Stimulated activated CD8-positive, alpha-beta memory T cell treated with anti-CD3 and anti-CD28 coated beads, Interleukin-4, amount 100 ng/mL, for 1 hour (primary cell): ENCODE data around the gene DTX3.
"Not testable (repeated sequence)": the region's sequence is repeated elsewhere in the genome, so short reads cannot be mapped to it uniquely, and the experiment has no call there.

ENCODE experiments used
- DNase-seq, 2 donors: peaks; one replicate each; pipeline ENCODE4 v3.0.0-alpha.2; 2020; ENCODE audit warnings: low read depth in 2 of 2, low spot score in 1 of 2

Gene DTX3

DNA sequence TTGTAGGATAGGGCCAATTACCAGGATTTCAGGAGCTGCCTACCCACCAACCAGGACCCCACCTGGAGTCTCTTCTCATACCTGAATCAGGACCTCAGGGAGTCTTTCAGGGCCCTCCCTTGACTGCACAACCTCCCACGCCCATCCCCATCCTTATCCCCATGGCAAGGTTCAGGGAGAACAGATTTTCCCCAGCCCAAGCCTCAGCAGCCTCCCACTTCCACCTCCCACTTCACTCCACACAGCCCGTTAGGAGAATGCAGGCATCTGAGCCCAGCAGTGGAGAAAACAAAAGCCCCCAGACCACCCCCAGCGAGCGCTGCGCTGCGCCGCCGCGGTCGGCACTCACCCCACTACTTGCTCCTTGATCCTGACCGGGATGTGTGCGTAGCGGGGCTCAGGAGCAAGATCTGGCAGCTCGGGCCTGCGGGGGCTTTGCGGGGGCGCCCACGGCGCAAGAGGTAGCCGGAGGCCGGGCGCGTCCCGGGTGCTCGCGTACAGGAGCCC lies 27.0 kb downstream of the DTX3 start:
- DNase-seq: no peak

DNA sequence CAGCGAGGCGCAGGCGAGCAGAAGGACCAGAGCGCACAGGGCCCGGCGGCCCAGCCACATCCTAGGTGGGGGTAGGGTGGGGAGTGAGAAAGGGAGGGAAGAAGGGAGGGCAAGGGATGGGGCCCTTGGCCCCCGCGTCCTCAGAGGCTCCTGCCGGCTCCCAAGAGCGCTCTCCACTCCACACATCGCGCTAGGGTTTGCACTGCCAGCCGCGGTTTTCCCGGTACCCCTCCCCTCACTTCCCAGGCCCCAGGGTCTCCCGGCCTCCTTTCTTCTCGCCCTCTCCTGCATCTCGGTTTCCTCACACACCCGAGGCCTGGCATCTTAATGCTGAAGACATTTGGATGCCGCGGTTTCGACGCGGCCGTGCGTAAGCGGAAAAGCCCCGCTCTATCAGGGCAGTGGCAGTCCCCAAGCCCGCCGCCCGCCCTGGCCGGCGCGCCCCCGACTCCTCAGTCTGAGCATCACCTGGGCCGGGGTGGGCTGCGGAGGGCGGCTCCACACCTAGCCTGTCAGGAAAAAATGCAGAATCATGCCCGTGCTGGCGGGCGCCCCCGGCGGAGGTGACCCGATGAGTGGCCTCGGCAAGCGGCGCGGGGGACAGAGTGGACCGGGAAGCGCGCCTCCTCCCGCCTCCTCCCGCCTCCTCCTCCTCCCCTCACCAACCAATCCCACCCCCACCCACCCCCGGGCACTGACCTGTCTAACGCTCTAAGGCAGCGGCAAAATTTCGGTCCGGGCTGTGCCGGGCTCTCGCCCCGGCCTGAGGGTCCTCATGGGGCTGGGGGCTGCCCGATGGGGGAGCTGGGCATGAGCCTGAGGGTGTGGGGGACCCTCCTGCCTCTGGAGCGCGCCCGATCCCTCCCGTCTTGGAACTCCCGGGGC lies 27.7 kb downstream of the DTX3 start:
- DNase-seq: no peak

DNA sequence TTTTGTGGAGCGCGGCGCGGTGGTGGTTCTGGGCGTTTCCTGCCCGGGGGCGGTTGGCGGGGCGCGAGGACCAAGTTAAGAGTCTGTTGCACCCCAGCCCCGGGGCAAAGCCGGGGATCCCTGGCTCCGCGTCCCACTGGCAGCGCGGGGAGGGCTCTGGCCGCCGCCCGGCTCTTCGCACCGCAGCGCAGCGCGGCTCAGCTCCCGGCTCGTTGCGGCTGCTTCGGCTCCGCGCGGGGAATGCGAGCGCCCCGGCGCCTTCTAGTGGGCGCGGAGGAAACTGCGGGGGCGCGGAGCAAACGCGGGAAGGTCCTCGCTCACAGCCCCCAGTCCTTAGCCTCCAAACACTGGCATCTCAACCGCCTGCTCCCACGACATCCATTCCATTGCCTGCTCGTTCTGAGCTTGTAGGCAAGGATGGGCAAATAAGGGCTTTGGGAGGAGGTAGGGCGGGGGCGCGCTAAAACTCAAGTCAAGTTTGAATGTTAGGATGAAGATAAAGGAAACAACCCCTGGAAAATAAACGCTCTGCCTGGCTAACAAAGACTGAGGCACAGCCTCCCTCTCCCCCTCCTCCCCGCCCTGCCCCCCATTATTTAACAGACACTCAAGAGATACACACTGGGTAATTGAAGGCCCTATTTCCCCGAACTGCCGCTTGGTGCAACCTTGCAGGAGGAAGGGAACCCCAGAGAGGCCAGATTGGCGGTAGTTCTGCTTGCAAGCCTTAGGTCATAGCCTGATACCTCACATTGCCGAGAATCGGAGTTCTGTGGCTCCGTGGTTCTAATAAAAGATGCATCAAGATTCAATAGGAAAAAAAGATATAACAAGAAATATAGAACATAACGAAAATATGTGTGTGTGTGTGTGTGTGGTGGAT lies 28.6 kb downstream of the DTX3 start, which contains the start of gene B4GALNT1:
Gene B4GALNT1, minus strand, starts transcription at position 244 of the 883 bp plus-strand sequence. CDS start 1,069 bp downstream, outside the sequence.
- DNase-seq: peak in 1 of 2 donors; percentile 38

DNA sequence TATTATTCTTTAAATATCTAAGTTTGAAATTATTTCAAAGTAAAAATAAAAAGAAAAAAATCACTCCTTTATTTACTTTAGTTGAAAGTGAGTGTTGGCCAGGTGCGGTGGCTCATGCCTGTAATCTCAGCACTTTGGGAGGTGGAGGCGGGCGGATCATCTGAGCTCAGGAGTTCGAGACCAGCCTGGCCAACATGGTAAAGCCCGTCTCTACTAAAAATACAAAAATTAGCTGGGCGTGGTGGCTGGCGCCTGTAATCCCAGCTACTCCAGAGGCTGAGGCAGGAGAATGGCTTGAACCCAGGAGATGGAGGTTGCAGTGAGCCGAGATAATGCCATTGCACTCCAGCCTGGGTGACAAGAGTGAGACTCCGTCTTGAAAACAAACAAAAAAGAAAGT lies 32.1 kb downstream of the DTX3 start:
- not testable (repeated sequence) for DNase-seq

DNA sequence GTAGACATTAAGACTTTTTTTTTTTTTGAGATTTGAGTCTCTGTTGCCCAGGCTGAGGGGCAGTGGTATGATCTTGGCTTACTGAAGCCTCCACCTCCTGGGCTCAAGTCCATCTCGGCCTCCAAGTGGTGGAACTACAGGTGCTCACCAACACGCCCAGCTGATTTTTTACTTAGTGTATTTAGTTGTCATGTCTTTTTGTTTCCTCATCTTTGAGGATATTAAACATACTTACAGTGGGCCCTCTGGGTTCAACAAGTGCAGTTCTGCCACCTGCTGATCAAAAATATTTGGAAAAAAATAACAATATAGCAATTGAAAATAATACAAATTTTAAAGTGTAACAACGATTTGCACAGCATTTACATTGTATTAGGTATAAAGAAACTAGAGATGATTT lies 32.7 kb downstream of the DTX3 start:
- DNase-seq: no peak

DNA sequence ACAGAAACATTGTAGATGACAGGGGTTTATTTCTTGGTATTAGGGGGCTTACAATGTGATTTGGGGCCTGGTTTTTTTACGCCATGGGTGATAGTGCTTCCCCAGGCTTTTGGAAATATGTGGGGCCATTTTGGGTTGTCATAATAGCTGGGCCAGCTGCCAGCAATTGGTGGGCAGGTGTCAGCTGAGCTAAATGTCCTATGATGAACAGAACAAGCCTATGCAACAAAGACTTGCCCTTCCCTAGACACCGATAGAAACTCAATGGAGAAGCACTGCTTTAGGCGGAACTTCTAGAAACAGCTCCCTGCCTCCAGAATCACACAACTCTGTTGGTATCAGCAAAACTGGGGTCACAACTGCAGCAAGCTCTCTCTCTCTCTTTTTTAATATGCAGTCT lies 33.5 kb downstream of the DTX3 start:
- no peak for DNase-seq

DNA sequence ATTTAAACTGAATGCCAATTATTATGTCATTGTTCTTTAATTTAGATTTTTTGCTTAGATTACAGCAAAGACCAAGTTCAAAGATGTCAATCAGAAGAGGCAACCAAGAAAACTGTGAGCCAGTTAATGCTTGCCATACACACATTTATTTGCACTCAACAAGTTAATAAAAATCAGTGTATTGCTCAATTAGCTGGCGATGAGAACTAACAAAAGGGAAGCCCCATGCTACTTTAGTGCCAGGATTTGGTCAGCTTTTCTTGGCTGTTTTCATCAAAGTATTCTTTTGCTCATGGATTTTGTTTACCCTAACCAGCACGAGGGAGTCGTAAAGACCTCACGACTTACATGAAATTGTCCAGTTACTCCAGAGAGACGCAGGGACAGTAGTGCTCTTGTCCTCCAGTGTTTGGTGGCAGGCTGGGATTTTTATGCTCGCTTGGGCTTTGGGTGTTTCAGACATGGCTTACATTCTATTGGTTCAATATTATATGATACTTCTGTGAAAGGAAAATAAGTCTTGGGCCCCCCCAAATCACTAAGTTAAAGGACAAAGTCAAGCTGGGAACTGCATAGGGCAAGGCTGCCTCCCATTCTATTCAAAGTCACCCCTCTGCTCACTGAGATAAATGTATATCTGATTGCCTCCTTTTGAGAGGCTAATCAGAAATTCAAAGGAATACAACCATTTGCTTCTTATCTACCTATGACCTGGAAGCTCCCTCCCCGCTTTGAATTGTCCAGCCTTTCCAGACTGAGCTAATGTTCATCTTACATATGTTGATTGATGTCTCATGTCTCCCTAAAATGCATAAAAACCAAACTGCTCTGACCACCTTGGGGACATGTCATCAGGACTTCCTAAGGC lies 35.8 kb downstream of the DTX3 start:
- no peak for DNase-seq

DNA sequence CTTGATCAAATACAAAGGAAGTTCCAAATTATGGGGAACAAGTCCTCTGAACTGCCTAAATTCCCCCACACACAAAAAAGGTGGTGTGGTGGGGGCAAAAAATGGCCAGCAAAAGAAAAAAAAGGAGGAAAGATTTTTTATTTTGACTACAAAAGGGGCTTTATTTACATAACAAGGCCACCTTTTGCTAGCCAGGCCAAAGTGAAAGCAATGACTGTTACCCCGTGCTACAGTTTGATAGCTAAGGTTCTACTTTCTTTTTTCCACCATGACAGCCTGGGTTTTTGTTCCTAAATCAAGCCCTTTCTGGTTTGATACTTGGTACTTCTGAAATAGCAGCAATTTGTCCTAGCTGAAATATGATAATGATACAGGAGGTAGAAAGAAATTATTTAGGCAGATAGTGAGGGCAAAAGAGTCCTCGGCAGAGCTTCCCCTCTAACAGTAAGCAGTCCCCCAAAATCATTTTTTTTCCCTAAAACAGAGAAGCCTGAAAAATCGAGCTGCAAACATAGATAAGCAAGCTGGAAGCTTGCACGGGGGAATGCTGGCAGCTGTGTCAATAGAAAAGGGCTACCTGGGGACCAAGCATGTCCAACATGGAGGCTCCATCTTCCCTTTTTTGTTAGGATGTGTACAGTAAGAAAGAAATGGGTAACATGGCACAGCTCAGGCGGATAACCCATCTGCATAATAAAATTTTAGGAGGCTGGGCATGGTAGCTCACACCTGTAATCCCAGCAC lies 37.2 kb downstream of the DTX3 start:
- no peak for DNase-seq

DNA sequence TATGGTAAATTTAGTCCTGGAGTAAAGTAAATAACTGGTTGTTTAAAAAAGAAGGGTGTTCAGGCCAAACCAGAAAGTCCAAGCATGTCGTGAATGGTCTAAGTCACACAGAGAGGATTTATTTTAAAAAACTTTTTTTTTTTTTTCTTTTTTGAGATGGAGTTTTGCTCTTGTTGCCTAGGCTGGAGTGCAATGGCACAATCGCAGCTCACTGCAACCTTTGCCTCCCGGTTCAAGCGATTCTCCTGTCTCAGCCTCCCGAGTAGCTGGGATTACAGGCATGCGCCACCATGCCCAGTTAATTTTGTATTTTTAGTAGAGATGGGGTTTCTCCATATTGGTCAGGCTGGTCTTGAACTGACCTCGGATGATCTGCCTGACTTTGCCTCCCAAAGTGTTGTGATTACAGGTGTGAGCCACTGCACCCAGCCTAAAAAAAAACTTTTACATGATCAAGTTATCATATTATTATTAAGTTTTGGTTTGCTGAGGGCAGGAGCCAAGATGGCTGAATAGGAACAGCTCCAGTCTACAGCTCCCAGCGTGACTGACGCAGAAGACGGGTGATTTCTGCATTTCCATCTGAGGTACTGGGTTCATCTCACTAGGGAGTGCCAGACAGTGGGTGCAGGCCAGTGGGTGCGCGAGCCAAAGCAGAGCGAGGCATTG lies 41.5 kb downstream of the DTX3 start:
- DNase-seq: not testable (repeated sequence)

DNA sequence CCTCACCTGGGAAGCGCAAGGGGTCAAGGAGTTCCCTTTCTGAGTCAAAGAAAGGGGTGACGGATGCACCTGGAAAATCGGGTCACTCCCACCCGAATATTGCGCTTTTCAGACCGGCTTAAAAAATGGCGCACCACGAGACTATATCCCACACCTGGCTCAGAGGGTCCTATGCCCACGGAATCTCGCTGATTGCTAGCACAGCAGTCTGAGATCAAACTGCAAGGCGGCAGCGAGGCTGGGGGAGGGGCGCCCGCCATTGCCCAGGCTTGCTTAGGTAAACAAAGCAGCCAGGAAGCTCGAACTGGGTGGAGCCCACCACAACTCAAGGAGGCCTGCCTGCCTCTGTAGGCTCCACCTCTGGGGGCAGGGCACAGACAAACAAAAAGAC lies 42.0 kb downstream of the DTX3 start:
- DNase-seq: not testable (repeated sequence)

DNA sequence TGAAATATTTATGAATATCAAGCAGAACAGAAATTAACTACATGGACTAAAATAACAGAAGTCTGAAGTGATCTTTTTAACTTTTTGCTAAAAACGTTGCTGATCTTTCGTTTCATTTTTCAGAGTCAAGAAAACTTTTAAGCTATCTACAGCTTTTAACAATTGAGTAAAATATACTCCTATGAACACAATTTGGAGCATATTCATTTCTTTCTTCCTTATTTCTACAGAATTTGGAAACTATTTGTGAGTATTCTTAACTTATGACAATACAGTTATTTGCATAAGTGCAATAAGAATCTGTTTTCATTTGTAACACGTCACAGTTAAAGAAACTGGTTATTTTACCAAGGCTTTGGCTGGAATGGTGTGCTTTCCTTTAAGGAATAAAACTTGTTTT lies 49.4 kb downstream of the DTX3 start:
- no peak for DNase-seq

DNA sequence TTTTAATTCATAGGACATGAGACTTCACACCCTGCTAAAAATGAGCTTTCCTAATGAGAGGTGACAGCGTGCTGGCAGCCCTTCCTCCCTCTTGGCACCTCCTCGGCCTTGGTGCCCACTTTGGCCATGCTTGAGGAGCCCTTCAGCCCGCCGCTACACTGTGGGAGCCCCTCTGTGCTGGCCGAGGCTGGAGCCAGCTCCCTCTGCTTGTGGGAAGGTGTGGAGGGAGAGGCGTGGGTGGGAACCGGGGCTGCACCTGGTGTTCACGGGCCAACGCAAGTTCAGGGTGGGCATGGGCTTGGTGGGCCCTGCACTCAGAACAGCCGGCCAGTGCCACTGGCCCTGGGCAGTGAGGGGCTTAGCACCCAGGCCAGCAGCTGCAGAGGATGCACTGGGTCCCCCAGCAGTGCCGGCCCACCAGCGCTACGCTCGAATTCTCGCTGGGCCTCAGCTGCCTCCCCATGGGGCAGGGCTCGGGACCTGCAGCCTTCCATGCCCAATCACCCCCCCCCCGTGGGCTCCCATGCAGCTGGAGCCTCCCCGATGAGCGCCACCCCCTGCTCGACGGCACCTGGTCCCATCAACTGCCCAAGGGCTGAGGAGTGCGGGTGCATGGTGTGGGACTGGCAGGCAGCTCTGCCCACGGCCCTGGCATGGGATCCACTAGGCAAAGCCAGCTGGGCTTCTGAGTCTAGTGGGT lies 51.1 kb downstream of the DTX3 start:
- DNase-seq: no peak

DNA sequence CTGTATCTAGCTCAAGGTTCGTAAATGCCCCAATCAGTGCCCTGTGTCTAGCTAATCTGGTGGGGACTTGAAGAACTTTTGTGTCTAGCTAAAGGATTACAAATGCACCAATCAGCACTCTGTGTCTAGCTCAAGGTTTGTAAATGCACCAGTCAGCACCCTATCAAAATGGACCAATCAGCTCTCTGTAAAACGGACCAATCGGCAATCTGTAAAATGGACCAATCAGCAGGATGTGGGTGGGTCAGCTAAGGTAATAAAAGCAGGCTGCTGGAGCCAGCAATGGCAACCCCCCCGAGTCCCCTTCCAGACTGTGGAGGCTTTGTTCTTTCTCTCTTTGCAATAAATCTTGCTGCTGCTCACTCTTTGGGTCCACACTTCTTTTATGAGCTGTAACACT lies 51.8 kb downstream of the DTX3 start:
- not testable (repeated sequence) for DNase-seq

DNA sequence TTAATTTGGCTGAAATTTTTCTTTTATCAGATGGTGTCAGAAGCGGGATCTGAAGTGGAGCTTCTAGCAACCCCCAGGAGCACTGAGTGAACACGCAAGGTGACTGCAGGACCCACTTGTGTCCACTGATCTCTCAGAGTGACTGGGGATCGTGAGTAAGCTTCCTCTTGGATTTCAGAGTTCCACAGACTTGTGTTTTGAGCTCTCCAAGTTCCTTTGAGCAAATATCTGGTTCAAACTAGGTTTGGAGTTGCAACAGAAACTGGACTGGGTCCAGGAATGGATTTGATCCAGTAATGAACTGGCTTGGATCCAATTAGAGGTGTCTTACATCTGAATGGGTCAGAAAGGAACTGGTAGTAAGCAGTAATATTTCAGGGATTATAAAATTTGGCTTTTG lies 53.1 kb downstream of the DTX3 start:
- DNase-seq: no peak

DNA sequence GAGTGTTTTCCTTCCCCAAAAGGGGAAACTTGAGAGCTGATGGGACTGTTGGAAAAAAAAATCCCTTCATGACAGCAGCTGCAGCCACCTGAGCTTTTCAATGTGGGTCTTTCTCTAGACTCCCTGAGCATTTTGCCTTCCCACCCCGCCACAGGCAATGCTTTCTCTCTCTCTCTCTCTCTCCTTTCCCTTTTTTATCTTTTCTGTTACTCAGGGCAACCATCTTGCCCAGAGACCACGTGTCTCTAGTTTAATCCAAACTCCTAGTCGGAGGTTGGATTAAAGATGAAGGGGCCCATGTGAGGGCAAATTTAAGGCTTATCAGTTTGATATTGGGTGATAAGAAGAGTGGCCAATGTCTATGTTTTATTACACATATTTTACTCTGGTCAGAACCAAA lies 54.3 kb downstream of the DTX3 start:
- DNase-seq: no peak
